ENCODE results near the gene LTBP1. TPM values are rescaled to one million over a fixed set of nuclear protein-coding genes. Genes with fewer than 3 reads are reported as not detected.
"Not testable (repeated sequence)": the region's sequence is repeated elsewhere in the genome, so short reads cannot be mapped to it uniquely, and the experiment has no call there.

LTBP1 gene
- total and polyA plus RNA-seq, 9 donors = 13.5 to 117 (median 41.8) TPM

DNA sequence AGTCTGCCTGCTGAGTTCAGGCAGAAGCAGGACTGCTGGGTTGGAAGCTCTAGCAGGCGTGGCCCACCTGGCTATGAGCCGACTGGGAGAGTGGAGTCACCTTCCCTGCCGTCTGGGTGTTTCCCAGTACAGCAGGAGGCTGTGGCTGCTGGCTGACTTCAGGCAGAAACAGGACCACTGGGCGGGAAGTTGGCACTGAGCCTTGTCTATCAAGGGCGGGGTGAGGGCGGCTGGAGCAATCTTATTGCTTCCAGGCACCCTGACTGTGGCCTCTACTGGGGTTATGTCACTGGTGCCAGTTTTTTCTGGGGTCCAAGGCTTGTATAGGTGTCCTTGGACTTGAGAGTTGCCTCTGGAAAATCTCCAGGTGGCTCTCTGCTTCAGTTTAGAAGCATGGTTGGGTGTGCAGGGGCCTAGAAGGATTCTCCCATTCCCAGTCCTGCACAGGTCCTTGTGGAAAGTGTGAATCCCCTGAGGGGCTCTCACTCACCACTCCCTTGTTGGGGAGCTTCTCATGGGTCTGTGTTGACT, 30.5 kb downstream of the LTBP1 start:
- H3K27ac ChIP-seq = no peak overlapping the region
- H3K27me3 ChIP-seq = no peaks in the 10 kb centered on the region
- TF ChIP-seq, protein P1, sequence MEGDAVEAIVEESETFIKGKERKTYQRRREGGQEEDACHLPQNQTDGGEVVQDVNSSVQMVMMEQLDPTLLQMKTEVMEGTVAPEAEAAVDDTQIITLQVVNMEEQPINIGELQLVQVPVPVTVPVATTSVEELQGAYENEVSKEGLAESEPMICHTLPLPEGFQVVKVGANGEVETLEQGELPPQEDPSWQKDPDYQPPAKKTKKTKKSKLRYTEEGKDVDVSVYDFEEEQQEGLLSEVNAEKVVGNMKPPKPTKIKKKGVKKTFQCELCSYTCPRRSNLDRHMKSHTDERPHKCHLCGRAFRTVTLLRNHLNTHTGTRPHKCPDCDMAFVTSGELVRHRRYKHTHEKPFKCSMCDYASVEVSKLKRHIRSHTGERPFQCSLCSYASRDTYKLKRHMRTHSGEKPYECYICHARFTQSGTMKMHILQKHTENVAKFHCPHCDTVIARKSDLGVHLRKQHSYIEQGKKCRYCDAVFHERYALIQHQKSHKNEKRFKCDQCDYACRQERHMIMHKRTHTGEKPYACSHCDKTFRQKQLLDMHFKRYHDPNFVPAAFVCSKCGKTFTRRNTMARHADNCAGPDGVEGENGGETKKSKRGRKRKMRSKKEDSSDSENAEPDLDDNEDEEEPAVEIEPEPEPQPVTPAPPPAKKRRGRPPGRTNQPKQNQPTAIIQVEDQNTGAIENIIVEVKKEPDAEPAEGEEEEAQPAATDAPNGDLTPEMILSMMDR (IDR thresholded peaks at IDR 0.05) = no peak
- TF ChIP-seq POLR2A (IDR thresholded peaks at IDR 0.05) (no peak), EP300 (IDR thresholded peaks at IDR 0.05) (no peak)
- no peak for DNase-seq
- H3K4me3 ChIP-seq = no peak overlapping the region
- intact Hi-C loops (cut with DNase I) = no loop called here
- H3K36me3 ChIP-seq = no peaks in the 10 kb centered on the region
- no peaks in the 10 kb centered on the region for H3K4me1 ChIP-seq (ENCODE audit: insufficient read depth)
- no peaks in the 10 kb centered on the region for H3K9me3 ChIP-seq
- WGBS, 3 donors = 65 to 77% (median 77%) methylated on average over 6 of the region's 6 CpGs

DNA sequence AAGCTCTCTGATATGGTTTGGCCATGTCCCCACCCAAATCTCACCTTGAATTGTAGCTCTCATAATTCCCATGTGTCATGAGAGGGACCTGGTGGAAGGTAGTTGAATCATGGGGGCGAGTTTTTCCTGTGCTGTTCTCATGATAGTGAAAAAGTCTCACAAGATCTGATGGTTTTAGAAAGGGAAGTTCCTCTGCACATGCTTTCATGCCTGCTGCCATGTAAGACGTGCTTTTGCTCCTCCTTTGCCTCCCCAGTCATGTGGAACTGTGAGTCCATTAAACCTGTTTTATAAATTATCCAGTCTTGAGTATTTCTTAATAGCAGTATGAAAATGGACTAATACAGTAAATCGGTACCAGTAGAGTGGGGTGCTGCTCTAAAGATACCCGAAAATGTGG, 34.9 kb downstream of the LTBP1 start:
- no peaks in the 10 kb centered on the region for H3K4me1 ChIP-seq (ENCODE audit: insufficient read depth)
- H3K4me3 ChIP-seq = no peak overlapping the region
- intact Hi-C loops (cut with DNase I) = no loop called here
- TF ChIP-seq, protein P1 (IDR thresholded peaks at IDR 0.05) = no peak
- no peak for TF ChIP-seq EP300 (IDR thresholded peaks at IDR 0.05)
- no peak for TF ChIP-seq POLR2A (IDR thresholded peaks at IDR 0.05)
- 91 to 93% (median 91%) methylated on average over 4 of the region's 4 CpGs for WGBS, 3 donors
- no peaks in the 10 kb centered on the region for H3K36me3 ChIP-seq
- no peaks in the 10 kb centered on the region for H3K27me3 ChIP-seq
- no peak for DNase-seq
- no peaks in the 10 kb centered on the region for H3K9me3 ChIP-seq
- H3K27ac ChIP-seq = no peak overlapping the region

DNA sequence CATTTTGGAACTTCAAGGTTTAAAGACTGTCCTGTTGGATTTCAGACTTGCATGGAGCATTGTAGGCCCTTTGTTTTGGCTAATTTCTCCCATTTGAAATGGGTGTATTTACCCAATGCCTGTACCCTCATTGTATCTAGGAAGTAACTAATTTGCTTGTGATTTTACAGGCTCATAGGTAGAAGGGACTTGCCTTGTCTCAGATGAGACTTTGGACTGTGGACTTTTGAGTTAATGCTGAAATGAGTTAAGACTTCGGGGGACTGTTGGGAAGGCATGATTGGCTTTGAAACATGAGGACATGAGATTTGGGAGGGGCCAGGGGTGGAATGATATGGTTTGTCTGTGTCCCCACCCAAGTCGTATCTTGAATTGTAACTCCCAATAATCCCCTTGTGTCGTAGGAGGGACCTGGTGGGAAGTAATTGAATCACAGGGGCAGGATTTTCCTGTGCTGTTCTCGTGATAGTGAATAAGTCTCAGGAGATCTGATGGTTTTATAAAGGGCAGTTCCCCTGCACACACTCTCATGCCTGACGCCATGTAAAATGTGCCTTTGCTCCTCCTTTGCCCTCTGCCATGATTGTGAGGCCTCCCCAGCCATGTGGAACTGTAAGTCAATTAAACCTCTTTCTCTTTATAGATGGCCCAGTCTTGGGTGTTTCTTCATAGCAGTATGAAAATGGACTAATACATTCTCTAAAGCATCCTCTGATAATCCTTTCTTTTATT, 36.6 kb downstream of the LTBP1 start:
- WGBS, 3 donors = 92 to 95% (median 92%) methylated on average over 5 of the region's 5 CpGs
- intact Hi-C loops (cut with DNase I); DNase-seq; H3K9me3 ChIP-seq; H3K4me3 ChIP-seq; H3K36me3 ChIP-seq; H3K27me3 ChIP-seq; H3K27ac ChIP-seq; H3K4me1 ChIP-seq (ENCODE audit: insufficient read depth): not testable (repeated sequence)

- intact Hi-C loops (cut with DNase I) = no loop called here
- Histone ChIP-seq H3K4me1 (ENCODE audit: insufficient read depth) (no peaks in the 10 kb centered on the region), H3K4me3 (no peak overlapping the region), H3K9me3 (no peaks in the 10 kb centered on the region), H3K27me3 (no peaks in the 10 kb centered on the region), H3K36me3 (no peaks in the 10 kb centered on the region), H3K27ac (no peak overlapping the region)
- WGBS, 3 donors = 92 to 95% (median 94%) methylated on average over 4 of the region's 4 CpGs
- TF ChIP-seq POLR2A (IDR thresholded peaks at IDR 0.05) (no peak), EP300 (IDR thresholded peaks at IDR 0.05) (no peak)
- TF ChIP-seq, protein P1 (IDR thresholded peaks at IDR 0.05) = no peak
- no peak for DNase-seq
These were observed 39.7 kb downstream of the LTBP1 start for GRCh38 chr2:32986480-32986879.

- TF ChIP-seq EP300 (IDR thresholded peaks at IDR 0.05) (no peak), POLR2A (IDR thresholded peaks at IDR 0.05) (no peak)
- TF ChIP-seq, protein P1 (IDR thresholded peaks at IDR 0.05) = no peak
- no peaks in the 10 kb centered on the region for H3K9me3 ChIP-seq
- 86 to 92% (median 86%) methylated on average over 3 of the region's 3 CpGs for WGBS, 3 donors
- H3K36me3 ChIP-seq = no peaks in the 10 kb centered on the region
- H3K4me1 ChIP-seq (ENCODE audit: insufficient read depth) = no peaks in the 10 kb centered on the region
- no peak overlapping the region for H3K27ac ChIP-seq
- DNase-seq = no peak
- H3K4me3 ChIP-seq = no peak overlapping the region
- intact Hi-C loops (cut with DNase I) = no loop called here
- H3K27me3 ChIP-seq = no peaks in the 10 kb centered on the region
These were observed 41.8 kb downstream of the LTBP1 start for GRCh38 chr2:32988525-32988924.

Measured in ovary (tissue), 9 donors.